ENCODE measurements around the gene VGLL4. TPM values are rescaled to one million over a fixed set of nuclear protein-coding genes. Genes with fewer than 3 reads are reported as not detected.
A peak's percentile ranks its signal among the peaks of the same experiment; 100 is the strongest.

The VGLL4 gene
- total RNA-seq, 5 donors from 2014 or later (not counting 1 experiment from before 2014, with no cell fraction given) = 24.7 to 33.4 (median 28.4) TPM

DNA sequence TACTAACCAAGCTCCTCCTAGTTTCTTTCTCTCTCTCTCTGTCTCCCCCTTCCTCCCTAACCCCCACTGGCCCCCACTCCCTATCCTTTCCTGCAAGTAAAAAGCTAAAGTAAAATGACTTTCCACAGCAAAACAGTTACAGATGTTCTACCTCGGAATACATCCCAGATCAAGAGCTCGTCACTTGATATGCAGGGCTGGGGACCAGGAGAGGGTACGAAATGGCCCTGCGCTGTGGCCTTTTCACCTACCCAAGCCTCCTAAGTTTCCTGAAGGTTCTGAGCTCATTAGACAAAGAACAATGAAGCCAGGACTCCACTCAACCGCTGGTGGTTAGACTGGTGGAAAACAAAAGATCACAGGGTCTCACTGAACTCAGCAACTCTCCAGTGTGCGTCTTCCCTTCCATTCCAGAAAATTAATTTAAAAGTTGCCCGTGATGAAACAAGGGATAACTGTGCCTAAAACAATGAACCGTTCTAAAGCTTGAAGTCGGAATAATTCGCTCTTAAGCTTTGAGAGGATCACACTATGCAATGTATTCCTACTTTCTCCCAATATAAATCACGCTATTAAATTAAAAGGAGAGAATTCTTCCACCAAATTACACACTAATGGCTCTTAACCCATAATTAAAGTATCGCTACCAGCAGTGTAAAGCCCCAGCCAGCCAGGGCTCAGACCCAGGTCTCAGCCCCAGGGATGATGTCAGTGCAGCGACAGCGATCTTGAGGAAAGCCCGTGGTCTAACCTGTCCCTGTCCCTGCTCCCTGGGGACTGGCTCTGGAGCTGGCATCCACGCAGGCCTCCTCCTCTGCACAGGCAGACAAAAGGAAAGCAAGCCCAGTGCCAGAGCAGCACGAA lies 5.0 kb downstream of the VGLL4 start:
- Histone ChIP-seq H3K27ac (ENCODE audit: low read length) (no peak overlapping the region), H3K36me3 (ENCODE audit: control insufficient read depth in 2 of 2, extremely low read depth in 1 of 2, insufficient read depth in 1 of 2, low read length in 1 of 2) (no peaks in the 10 kb centered on the region), H3K9me3 (no peaks in the 10 kb centered on the region), H3K4me3 (ENCODE audit: control insufficient read depth in 1 of 2, extremely low read depth in 1 of 2, low read length in 1 of 2) (peak overlapping the region in 1 of 2 donors; percentile 32), H3K27me3 (replicated peaks in 1 of 2; ENCODE audit: control insufficient read depth in 2 of 2, extremely low read depth in 1 of 2, insufficient read depth in 2 of 2, low read length in 1 of 2) (no peaks in the 10 kb centered on the region), H3K4me1 (ENCODE audit: control insufficient read depth in 1 of 2, extremely low read depth in 1 of 2, insufficient read depth in 2 of 2, low read length in 2 of 2) (peaks cover 45 to 64% of the 10 kb centered on the region in 2 experiments)
- DNase-seq (no peak), ATAC-seq (replicated peaks in 1 of 4) (no peak)
- Mint-ChIP-seq H3K27me3 (no peaks in the 10 kb centered on the region), H3K36me3 (no peaks in the 10 kb centered on the region), H3K27ac (peak overlapping the region; percentile 52 to 54), H3K4me3 (peak overlapping the region in 1 of 3 donors; percentile 100), H3K9me3 (no peaks in the 10 kb centered on the region), H3K4me1 (peaks cover 81 to 86% (median 82%) of the 10 kb centered on the region in 3 donors)
- 100% methylated on average over 8 of the region's 17 CpGs for WGBS (ENCODE audit: insufficient coverage)
- ChIA-PET CTCF (interaction anchor here (0.6 to 2.2 kb wide), 3 partner anchors 10 to 98 kb away, joined by 3 to 9 read pairs (median 4); no protein-coding TSS in a partner anchor), POLR2A (interaction anchor here in 1 of 2 donors (0.5 to 0.7 kb wide), 2 partner anchors 16 to 1514 kb away, joined by 3 to 5 read pairs; no protein-coding TSS in a partner anchor)

DNA sequence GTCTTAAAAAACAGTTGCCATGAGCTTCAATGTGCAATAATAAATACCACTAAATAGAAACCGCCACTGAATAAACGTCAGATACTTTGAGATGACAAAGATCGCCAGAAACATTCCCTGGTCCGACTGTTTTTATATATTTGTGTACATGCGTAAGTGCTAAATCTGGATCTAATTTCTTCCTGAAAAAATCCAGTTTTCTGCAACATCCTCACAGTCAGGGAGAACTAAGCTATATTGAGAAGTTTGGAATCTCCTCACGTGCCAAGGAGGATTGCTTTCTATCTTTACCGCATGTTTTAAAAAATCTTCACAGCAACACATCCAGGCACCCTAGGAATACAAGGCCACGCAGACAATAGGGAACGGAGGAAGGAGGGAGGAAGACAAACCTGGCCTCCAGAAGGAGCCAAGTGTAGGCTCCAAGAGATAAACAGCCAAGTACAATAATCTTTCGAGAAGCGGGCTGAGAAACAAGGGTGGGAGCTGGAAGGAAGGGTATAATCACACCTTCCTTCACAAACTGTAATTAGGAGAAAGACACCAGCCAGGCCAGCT lies 5.7 kb downstream of the VGLL4 start:
- 93% methylated on average over 2 of the region's 11 CpGs for WGBS (ENCODE audit: insufficient coverage)
- H3K9me3 ChIP-seq = no peaks in the 10 kb centered on the region
- no peak for ATAC-seq (replicated peaks in 1 of 4)
- H3K27me3 Mint-ChIP-seq = no peaks in the 10 kb centered on the region
- peak overlapping the region in 1 of 2 donors; percentile 32 for H3K4me3 ChIP-seq (ENCODE audit: control insufficient read depth in 1 of 2, extremely low read depth in 1 of 2, low read length in 1 of 2)
- H3K27ac Mint-ChIP-seq = peak overlapping the region; percentile 52 to 54
- no peak overlapping the region for H3K27ac ChIP-seq (ENCODE audit: low read length)
- H3K4me3 Mint-ChIP-seq = peak overlapping the region in 1 of 3 donors; percentile 100
- H3K4me1 ChIP-seq (ENCODE audit: control insufficient read depth in 1 of 2, extremely low read depth in 1 of 2, insufficient read depth in 2 of 2, low read length in 2 of 2) = peaks cover 49 to 69% of the 10 kb centered on the region in 2 experiments
- ChIA-PET CTCF (interaction anchor here (0.6 to 2.2 kb wide), 2 partner anchors 11 to 12 kb away, joined by 3 to 9 read pairs; no protein-coding TSS in a partner anchor), POLR2A (interaction anchor here in 1 of 2 donors (0.6 to 0.7 kb wide), 2 partner anchors 14 to 17 kb away, joined by 3 to 5 read pairs; no protein-coding TSS in a partner anchor)
- H3K9me3 Mint-ChIP-seq = no peaks in the 10 kb centered on the region
- H3K27me3 ChIP-seq (replicated peaks in 1 of 2; ENCODE audit: control insufficient read depth in 2 of 2, extremely low read depth in 1 of 2, insufficient read depth in 2 of 2, low read length in 1 of 2) = no peaks in the 10 kb centered on the region
- H3K4me1 Mint-ChIP-seq = peaks cover 86 to 89% (median 86%) of the 10 kb centered on the region in 3 donors
- no peak for DNase-seq
- peaks cover 1% of the 10 kb centered on the region for H3K36me3 Mint-ChIP-seq
- no peaks in the 10 kb centered on the region for H3K36me3 ChIP-seq (ENCODE audit: control insufficient read depth in 2 of 2, extremely low read depth in 1 of 2, insufficient read depth in 1 of 2, low read length in 1 of 2)

DNA sequence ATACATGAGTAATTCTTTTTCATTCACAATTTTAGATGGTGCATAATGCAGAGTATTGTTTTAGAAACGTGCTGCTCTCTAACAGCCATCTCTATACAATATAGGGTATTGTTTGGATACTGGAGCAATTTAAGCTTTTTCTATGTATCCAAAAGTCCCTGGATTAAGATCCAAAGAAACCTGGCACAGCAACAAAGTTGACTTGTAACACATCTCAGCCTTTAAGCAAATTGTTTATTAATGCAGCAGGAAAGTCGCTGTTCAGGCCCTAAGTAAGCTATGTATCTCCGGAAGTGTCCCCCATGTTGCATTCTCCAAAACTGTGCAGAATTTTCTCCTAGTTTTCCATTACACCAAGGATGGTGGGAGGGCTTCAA lies 7.3 kb downstream of the VGLL4 start:
- WGBS (ENCODE audit: insufficient coverage) = 100% methylated on average over 1 of the region's 3 CpGs
- no peaks in the 10 kb centered on the region for H3K36me3 ChIP-seq (ENCODE audit: control insufficient read depth in 2 of 2, extremely low read depth in 1 of 2, insufficient read depth in 1 of 2, low read length in 1 of 2)
- Mint-ChIP-seq H3K4me1 (peaks cover 95 to 98% (median 95%) of the 10 kb centered on the region in 3 donors), H3K36me3 (peaks cover 7% of the 10 kb centered on the region), H3K27me3 (no peaks in the 10 kb centered on the region), H3K4me3 (peak overlapping the region in 1 of 3 donors; percentile 100), H3K27ac (peak overlapping the region; percentile 16 to 18), H3K9me3 (no peaks in the 10 kb centered on the region)
- no peak overlapping the region for H3K4me3 ChIP-seq (ENCODE audit: control insufficient read depth in 1 of 2, extremely low read depth in 1 of 2, low read length in 1 of 2)
- H3K27me3 ChIP-seq (replicated peaks in 1 of 2; ENCODE audit: control insufficient read depth in 2 of 2, extremely low read depth in 1 of 2, insufficient read depth in 2 of 2, low read length in 1 of 2) = no peaks in the 10 kb centered on the region
- DNase-seq (no peak), ATAC-seq (replicated peaks in 1 of 4) (no peak)
- H3K9me3 ChIP-seq = no peaks in the 10 kb centered on the region
- no peak overlapping the region for H3K27ac ChIP-seq (ENCODE audit: low read length)
- peaks cover 49 to 81% of the 10 kb centered on the region in 2 experiments for H3K4me1 ChIP-seq (ENCODE audit: control insufficient read depth in 1 of 2, extremely low read depth in 1 of 2, insufficient read depth in 2 of 2, low read length in 2 of 2)
- POLR2A ChIA-PET = interaction anchor here (0.5 to 0.6 kb wide), 2 partner anchors 175 to 191 kb away, joined by 3 read pairs; no protein-coding TSS in a partner anchor
- CTCF ChIA-PET = interaction anchor here (0.6 to 1.4 kb wide), 2 partner anchors 12 to 269 kb away, joined by 3 to 4 read pairs; no protein-coding TSS in a partner anchor

DNA sequence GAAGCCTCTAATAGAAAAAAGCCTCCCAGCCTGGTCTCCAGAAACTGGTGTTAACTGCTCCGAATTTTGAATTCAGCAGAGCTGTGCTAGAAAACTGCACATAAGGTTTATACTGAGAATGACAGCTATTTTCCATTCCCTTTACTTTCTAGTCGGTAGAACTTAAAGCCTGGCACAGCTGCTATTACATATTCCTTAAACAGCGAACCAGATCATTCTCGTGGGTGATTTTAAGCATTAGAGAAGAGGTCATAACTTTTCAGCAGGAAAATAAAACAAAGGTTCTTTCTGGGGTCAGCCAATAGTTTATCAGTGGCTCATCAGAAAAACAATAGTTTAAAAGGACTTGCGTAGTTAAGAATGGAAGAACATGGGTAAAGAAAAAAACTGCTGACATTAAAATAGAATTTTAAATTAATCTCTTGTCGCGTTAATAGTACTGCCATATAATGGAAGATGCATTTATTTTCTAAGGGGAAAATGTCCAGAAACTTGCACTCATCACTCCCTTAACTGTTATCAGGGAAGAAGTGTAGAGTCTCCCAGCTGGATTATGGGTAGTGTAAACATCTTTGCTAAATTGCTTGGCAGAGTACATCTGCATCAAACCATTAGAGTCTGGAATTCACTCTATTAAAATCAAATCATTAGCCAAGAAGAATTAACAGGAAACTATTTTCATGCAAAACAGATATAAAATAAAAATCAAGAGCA lies 7.9 kb downstream of the VGLL4 start:
- no peaks in the 10 kb centered on the region for H3K27me3 Mint-ChIP-seq
- peaks cover 10% of the 10 kb centered on the region for H3K36me3 Mint-ChIP-seq
- H3K4me1 ChIP-seq (ENCODE audit: control insufficient read depth in 1 of 2, extremely low read depth in 1 of 2, insufficient read depth in 2 of 2, low read length in 2 of 2) = peaks cover 47 to 82% of the 10 kb centered on the region in 2 experiments
- H3K4me3 ChIP-seq (ENCODE audit: control insufficient read depth in 1 of 2, extremely low read depth in 1 of 2, low read length in 1 of 2) = no peak overlapping the region
- no peak overlapping the region for H3K4me3 Mint-ChIP-seq
- ChIA-PET CTCF (interaction anchor here (0.5 to 1.4 kb wide), 3 partner anchors 12 to 269 kb away, joined by 3 to 7 read pairs (median 4); no protein-coding TSS in a partner anchor), POLR2A (interaction anchor here in 1 of 2 donors (0.6 kb wide), 1 partner anchor 175 kb away, joined by 3 read pairs; no protein-coding TSS in a partner anchor)
- no peaks in the 10 kb centered on the region for H3K27me3 ChIP-seq (replicated peaks in 1 of 2; ENCODE audit: control insufficient read depth in 2 of 2, extremely low read depth in 1 of 2, insufficient read depth in 2 of 2, low read length in 1 of 2)
- no peaks in the 10 kb centered on the region for H3K9me3 Mint-ChIP-seq
- WGBS (ENCODE audit: insufficient coverage) = no CpG with 5 or more reads among the region's 7 CpGs
- ATAC-seq (replicated peaks in 1 of 4) = no peak
- H3K36me3 ChIP-seq (ENCODE audit: control insufficient read depth in 2 of 2, extremely low read depth in 1 of 2, insufficient read depth in 1 of 2, low read length in 1 of 2) = no peaks in the 10 kb centered on the region
- H3K27ac Mint-ChIP-seq = no peak overlapping the region
- DNase-seq = no peak
- H3K27ac ChIP-seq (ENCODE audit: low read length) = no peak overlapping the region
- H3K9me3 ChIP-seq = no peaks in the 10 kb centered on the region
- H3K4me1 Mint-ChIP-seq = peaks cover 96 to 99% (median 97%) of the 10 kb centered on the region in 3 donors

DNA sequence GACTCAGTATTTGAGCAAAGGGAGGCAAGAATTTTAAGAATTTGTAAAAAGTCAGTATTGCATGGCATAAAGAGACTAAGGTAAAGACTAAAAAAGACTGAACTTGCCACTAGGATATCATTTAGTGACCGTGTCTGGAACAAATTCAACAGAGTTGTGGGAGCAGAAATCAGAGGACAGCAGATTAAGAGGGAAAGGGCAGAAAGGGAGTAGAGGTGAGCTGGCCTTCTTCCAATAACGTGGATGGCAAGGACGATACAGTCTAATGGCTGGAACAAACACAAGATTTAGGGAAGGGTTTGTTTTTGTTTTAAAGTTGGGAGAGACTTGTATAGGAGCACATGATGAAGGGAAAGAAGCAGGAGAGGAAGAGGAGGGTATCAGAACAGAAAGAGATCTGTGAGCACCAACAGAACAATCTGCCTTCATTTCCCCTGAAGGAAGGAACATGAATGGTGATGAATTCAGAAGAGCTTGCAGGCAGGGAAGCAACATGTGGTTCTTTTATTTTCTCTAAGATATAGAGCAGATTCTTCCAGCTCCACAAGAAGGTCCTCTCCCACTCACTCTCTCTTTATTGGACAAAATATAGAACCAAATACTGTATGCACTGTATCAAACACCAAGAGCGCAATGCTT lies 8.6 kb downstream of the VGLL4 start:
- Histone ChIP-seq H3K27ac (ENCODE audit: low read length) (no peak overlapping the region), H3K4me1 (ENCODE audit: control insufficient read depth in 1 of 2, extremely low read depth in 1 of 2, insufficient read depth in 2 of 2, low read length in 2 of 2) (peaks cover 40 to 78% of the 10 kb centered on the region in 2 experiments), H3K4me3 (ENCODE audit: control insufficient read depth in 1 of 2, extremely low read depth in 1 of 2, low read length in 1 of 2) (no peak overlapping the region), H3K36me3 (ENCODE audit: control insufficient read depth in 2 of 2, extremely low read depth in 1 of 2, insufficient read depth in 1 of 2, low read length in 1 of 2) (no peaks in the 10 kb centered on the region), H3K27me3 (replicated peaks in 1 of 2; ENCODE audit: control insufficient read depth in 2 of 2, extremely low read depth in 1 of 2, insufficient read depth in 2 of 2, low read length in 1 of 2) (no peaks in the 10 kb centered on the region), H3K9me3 (no peaks in the 10 kb centered on the region)
- DNase-seq = no peak
- POLR2A ChIA-PET = interaction anchor here in 1 of 2 donors (1.4 kb wide), 1 partner anchor 8 kb away, joined by 4 read pairs; the partner anchor contains the start of gene VGLL4
- WGBS (ENCODE audit: insufficient coverage) = 100% methylated on average over 3 of the region's 4 CpGs
- H3K27ac Mint-ChIP-seq = peak overlapping the region; percentile 26 to 79
- no peak for ATAC-seq (replicated peaks in 1 of 4)
- CTCF ChIA-PET = interaction anchor here in 1 of 2 donors (0.5 to 0.7 kb wide), 2 partner anchors 12 to 16 kb away, joined by 4 to 7 read pairs; no protein-coding TSS in a partner anchor
- H3K4me1 Mint-ChIP-seq = peaks cover 90 to 93% (median 91%) of the 10 kb centered on the region in 3 donors
- H3K4me3 Mint-ChIP-seq = peak overlapping the region in 1 of 3 donors; percentile 65
- H3K9me3 Mint-ChIP-seq = no peaks in the 10 kb centered on the region
- H3K36me3 Mint-ChIP-seq = peaks cover 10% of the 10 kb centered on the region
- no peaks in the 10 kb centered on the region for H3K27me3 Mint-ChIP-seq
